HS-27A (cell line): ENCODE results near the gene KCNQ1.

Experiments used
- DNase-seq: peaks from one replicate; pipeline ENCODE4 v3.0.0-alpha.2; 2012; ENCODE audit warnings: low read depth, missing footprints

Gene KCNQ1

DNA sequence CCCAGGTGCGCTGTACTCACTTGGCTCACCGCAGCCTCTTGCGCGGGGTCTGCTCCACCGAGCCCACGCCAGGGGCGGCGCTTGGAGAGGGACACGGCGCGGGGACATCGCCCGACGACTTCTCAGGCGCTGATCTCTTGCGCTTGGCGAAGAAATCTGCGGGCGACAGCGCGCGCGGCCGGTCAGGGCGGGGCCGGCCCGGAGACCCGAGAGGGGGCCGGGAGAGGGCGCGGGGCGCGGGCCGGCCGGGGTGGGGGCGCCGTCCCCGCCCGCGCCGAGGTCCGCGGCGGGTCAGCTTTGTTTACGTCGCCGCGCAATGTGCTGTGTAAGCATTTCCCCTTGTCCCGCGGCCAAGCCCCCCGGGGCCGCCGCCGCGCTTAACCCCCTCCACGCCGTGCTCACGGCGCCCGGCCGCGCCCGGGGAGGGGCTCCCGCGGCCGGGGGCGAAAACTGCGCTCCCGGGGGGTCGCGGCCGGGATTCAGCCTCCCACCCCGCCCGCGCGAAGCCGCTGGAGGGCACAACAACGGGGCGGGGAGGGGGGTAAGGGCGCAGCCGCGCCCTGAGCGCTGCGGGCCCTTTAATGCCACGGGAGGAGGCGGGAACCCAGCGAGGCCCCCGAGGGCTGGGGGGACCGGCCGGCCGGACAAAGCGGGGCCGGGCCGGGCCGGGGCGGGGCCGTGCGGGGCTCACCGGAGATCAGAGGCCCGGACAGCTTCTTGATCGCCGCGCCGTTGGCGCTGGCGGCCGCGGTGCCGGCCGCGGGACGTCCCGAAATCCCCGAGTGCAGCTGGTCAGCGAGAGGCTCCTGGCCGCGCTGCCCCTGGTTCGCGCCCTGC is 439.4 kb downstream of the KCNQ1 start:
- DNase-seq, result no peak

DNA sequence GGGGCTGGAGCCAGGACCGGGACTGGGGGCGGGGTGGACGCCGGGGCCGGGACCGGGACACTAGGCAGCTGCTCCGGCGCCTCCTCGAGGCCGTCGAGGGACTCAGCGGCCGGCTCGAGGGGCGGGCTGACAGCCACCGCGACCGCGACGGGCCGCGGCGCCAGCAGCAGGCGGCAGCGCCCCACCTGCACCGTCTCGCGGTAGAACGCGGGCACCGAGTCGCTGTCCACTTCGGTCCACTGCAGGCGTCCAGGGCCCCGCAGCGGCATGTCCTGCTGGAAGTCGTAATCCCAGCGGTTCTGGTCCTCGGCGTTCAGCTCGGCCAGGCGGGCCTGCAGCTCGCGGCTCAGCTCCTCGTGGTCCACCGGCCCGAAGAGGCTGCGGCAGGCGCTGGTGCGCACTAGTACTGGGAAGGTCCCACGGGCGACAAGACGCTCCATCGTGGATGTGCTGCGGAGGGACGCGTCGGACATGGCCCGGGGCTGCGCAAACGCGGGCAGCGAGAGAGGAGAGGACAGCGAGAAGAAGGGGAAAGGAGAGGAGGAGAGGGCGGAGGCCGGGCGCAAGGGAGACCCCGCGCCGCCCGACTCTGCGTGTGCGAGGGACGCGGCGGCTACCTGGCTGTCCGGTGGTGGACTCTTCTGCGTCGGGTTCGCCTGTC is 440.3 kb downstream of the KCNQ1 start:
- no peak for DNase-seq

DNA sequence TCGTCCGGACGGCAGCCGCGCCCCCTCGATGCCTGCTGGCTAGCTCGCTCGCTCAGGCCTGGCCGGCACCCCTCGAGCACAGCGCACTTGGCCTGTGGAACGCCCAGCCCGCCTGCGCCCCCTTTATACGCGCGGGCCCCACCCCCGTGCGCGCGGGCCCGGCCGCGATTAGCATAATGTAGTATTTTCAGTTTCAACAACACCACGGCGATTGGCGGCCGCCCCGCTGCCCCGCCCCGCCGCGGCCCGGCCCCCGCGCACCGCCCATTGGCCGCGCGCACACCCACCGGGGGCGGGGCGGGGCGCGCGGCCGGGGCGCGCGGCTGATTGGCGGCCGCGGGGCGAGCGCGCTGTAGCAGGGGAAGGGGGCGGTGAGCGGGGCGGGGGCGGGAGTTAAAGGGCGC is 440.9 kb downstream of the KCNQ1 start, which contains the start of gene CDKN1C:
Gene CDKN1C, minus strand, starts transcription at position 98 of the 404 bp plus-strand sequence. CDS start 319 bp downstream, outside the sequence.
- DNase-seq, result no peak

DNA sequence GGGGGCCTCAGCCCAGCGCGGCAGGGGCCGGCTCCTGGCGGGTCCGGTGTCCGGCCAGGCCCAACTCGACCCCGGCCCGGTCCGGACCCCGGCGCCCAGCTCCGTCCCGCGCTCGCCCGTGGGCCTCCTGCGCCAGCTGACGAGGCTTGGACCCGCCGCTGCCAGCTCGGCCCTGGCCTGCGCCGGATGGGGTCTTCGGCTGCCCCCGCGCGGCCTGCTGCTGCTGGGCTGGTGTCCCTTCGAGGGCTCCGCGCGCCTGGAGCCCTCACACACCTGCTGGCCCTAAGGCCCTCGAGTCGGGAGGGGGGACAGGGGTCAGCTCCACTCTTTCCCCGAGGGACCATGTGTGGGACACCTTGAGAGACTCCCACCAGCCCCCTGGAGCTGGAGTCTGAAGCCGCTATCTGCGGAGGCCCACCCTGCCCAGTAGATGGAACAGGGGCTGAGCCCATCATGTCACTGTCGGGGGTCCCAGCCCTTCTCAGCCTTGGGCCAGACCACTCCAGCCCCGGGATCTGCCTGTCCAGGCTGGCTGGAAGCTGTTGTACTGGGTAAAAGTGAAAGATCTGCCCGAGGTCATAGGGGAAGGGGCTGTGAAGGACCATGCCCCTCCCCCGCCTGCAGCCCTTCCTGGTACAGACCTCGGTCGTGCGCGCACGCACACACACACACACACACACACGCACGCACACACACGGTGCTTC is 441.5 kb downstream of the KCNQ1 start:
- DNase-seq, result no peak

DNA sequence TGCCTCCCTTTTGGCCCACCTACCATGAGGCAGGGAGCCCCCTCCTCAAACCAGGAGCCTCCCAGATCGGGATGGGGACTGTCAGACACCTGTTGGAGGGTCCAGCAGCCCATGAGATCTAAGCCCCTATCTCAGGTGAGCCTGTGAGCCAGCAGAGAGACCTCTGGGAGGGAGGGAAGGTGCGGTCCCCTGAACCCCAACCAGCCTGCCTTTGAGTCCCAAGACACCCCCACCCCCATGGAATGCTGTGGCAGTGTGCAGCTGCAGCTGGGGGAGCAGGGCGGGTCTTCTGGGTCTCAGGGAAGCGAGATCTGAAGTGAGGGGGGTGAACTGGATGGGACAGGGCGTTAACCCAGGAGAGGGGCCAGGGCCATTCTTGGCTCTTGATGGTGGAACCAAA is 442.1 kb downstream of the KCNQ1 start:
- no peak for DNase-seq

DNA sequence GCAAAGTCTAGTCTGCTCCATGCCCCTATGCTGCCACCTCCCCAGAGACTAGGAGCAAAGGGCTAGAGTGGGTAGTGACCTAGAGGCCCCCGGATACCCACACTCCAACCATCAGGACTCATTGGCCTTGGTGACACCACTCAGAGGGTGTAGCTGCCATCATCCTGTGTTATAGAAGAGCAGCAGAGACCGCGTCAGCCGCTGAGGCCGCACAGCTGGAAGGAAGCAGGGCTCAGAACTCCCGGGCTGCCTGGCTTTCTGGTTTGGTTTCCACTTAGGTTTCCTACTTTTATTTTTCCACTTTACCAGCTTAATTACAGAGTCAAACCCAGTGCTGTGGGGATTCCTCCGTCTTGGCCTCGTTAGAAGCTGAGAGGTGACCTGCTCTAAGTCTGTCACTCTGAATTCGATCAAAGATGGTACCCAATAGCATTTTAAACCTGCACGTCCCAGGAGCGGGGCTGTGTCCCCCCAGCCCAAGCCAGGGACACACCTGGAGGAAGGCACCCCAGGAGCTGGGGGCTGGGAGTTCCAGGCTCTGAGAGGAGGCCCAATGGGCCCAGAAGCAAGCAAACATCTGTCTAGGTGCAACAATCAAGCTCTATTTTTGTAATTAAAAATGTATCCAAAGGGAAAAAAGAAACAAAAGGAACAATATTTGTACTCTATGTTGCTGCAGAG is 442.8 kb downstream of the KCNQ1 start:
- no peak for DNase-seq

DNA sequence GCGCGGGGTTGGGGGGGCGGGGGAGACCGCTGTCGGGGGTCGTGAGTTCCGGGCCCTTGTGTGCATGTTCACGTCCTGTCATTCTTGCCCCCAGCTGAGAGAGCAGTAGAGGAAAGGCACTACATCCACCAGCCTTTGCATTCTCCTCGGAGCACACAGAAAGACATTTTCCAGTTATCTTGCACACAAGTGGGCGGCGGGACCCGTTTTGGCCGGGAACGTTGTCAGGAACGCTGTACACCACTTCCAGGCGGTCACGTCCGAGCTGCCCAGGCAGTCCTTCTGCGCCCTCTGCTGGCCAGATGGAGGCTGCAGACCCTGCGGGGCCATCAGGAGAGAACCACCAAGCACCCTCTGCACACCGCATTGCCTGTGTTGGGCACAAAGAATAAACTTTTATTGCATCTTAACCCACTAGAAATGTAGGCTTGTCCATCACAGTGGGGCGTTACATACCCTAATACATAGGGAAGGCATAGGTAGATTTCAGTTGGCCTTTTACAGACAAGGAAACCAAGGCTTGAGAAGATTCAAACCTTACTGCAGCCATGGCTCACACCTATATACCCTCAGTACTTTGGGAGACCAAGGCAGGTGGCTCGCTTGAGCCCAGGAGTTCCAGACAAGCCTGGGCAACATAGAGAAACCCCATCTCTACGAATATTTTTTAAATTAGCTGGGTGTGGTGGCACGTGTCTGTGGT is 443.6 kb downstream of the KCNQ1 start:
- DNase-seq, result peak; percentile 42

DNA sequence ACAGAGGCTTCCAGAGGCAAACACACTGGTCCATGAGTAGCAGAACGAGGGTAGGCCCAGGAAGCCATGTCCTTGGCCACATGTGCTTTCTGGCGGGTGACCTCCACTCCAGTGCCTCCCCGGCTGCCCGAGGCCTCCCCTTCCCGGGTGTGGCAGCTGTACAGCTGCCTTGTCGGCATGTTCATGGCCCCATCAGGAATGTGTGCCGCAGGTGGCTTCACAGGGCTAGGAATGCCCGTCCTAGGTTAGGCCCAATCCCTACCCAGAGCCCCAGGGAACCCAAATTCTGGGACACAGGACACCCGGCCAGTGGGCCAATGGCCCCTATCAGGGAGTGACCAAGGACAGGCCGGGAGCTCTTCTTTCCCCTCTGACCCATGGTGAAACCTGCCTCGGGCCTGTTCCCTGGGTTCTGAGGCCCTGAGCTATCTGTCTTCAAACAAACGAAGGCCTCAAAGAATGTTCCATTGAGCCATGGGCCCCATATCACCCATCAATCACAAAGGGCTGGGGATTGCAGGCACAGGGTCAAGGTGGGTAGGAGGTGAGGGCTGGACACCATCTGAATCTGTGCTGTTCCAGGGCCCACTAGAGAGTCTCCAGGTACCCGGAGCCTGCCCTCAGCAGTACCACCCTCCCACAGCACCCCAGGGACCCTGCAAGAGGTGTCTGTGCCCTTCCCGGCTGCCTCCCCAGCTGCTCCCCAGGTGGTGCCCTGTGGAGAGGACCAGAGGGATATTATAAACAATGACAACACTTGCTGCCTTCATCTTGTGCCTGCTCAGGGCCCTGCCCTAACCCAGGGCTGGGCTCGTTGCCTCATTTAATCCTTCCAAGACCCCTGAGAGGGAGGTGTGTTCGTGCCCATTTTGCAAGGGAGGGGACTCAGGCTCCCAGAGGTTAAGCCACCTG is 444.8 kb downstream of the KCNQ1 start:
- no peak for DNase-seq

DNA sequence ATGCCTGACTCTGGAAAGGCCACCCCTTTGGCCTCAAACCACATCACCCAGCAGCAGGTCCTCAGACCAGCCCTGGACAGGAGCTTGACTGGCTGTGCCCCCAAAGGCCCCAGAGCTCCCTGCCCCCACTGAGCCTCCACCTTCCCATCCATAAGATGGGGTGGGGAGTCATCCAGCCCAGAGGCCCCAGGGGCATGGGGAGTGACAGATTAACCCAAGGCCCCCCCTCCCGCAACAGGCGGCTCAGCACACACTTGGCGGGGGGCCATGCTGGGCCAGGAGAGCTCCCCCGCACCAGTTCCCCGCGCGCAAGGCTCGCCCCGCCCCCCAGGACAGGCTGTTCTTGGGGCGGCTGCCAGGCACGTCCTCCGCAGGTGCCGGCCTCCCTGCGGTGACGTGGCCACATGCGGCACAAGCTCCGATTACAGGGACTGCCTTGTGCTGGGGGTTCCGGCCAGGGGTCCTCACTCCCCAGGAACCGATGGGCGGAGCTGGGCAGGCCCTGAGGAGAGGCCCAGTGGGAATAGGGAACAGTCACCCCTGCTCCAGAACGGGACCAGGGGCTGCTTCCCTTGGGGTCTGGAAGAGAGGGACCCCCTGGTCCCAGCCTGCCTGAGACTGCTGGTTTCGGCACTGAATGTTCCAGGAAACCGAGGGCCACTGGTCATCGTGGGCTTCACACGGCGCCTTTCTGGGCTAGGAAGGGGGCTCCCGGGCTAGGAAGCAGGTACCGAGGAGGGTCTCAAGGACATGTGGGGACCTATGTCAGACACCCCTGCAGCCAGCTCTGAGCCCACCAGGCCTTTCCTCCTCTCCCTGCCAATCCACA is 445.9 kb downstream of the KCNQ1 start:
- DNase-seq, result no peak

DNA sequence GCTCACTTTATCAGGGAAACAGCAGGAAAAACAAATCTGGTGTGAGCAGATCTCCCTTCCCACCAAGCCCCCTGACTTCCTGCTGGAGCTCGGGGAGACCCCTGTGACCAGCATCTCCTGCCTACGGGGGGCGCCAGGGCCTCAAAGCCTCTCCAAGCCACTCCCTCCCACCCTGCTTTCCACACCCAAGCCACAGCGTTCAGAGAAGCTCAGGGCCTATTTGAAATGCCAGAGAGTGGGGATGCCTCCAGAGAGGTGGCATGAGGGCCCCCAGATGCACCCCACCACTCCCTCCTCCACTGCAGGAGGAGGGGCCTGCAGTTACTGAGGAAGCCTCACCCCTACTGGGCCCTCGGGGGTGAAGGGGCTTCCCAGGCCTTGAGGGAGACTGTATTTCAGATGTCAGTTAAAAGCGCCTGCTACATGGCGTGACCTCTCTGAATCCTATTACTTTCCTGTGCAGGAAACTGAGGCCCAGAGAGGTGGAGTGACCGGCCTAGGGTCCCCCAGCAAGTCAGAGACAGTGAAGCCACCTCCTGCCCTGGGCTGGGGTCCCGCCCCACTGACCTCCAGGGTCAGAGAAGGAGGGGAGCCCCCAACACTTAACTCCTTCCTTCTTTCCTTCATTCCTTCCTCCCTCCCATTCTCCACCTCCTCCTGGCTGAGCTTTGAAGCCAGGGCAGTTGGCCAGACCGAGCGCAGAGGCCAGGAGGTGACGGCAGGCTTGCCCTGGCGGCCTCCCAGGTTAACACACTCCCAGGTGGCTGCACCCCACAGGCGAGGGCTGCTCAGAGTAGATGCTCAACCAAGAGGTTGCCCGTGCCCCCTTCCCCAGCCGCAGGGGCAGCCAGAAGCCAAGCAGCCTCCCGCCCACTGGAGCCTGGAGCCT is 446.8 kb downstream of the KCNQ1 start:
- no peak for DNase-seq

DNA sequence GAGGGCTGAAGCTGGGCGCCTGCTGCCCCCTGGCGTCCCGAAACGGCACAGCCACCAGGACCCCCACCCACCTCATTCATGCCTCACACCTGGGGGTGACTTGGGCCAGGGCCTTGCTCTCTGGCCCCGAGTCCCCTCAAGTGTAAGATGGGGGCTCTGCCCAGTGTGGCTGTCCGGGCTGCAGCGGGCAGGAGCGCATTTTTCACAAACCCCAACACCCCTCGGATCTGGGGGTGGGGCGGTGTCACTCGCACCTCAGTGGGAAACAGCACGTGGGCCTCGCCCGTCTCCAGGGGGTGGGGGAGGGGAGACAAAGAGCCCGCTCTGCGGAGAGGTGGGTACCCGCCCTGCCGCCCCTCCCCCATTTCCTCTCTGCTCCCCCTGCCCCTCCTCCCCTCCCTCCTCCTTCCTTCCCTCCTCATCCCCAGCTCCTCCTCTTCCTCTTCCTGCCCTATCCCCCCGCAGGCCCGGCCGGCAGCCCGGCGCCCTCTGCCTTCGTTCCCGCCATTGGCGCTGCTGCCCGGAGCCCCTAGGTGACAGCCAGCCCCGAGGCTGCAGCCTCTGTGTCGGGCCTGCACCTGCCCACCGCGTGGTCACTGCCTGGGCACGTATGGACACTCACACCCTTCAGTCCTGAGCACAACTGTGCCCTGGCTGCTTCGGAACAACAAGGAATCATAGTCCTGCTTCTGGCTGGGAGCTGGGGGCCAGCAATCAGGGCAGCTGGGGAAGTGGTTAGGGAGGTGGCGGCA is 447.6 kb downstream of the KCNQ1 start:
- peak; percentile 55 for DNase-seq

DNA sequence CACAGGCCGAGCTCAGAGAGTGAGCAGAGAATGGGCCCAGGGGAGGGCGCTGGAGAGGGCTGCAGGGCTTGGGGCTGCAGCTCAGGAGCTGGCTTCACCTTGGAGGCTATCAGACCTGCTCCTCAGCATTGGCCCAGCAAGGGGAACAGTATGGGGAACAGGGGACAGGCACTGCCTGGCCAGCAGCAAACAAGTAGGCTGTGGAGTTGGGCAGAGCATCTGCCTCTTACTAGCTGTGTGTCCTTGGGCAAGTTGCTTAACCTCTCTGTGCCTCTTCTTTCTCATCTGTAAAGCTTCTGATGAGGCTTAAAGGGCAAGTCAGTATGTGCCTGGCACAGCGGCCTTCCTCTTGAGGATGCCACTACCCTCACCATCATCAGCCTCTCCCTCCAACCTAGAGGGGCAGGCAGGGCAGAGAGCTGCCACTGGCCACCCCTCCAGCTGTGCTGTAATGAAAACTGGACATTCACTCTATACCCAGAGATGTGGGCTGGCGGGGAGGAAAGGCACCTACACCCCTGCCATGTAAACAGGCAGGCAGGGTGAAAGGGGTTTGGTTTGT is 448.2 kb downstream of the KCNQ1 start:
- DNase-seq, result no peak

DNA sequence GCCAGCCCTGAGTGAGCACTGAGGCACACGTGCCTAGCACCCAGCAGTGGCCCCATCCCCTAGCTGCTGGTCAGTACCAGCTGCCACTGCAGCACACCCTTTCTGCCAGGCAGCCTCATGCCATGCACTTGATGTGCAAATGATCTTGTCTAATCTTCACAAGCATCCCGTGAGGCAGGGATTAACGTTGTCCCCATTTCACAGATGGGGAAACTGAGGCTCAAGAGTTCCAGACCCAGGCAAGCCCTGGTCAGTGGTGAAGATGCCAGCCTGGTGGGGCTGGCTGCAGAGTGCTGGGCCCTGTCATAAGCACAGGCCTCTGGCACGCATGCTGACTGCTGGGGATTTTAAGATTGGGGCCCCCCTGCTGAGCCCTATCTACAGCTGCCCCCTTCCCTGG is 449.1 kb downstream of the KCNQ1 start:
- DNase-seq, result no peak

DNA sequence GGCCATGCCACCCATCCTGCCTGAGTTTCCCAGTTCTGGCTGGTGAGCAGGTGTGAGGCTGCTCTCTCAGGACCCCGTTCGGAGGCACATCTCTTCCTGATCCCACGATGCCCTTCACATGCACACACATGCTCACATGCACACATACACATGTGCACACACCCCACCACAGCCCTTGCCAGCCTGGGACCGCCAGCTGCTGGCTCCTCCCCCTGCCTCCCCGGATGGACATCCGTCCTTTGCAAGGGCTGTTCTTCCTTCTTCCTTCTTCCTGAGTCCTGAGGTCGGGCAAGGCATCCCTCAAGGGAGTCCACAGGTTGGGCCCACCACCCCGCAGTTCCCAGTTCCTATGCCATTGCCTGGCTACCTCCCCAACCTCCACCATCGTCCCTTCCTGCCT is 451.2 kb downstream of the KCNQ1 start:
- no peak for DNase-seq

DNA sequence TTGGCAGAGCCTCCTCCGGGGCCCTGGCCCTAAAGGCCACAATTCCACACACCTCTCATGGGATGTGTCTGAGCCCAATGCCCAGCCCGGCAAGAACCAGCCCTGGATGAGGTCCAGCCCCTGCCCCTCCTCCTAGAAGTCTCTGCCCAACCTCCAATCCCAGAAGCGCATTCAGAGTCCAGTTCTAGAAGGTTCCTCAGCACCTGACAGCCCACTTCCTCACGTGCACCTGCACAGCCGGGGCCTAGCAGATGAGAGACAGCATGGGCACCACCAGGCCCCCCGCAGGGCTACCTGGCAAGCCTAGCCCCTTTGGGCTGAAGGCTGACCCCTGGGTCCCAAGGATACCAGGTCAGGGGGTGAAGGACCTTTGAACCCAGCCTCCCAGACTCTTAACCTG is 452.2 kb downstream of the KCNQ1 start:
- no peak for DNase-seq

DNA sequence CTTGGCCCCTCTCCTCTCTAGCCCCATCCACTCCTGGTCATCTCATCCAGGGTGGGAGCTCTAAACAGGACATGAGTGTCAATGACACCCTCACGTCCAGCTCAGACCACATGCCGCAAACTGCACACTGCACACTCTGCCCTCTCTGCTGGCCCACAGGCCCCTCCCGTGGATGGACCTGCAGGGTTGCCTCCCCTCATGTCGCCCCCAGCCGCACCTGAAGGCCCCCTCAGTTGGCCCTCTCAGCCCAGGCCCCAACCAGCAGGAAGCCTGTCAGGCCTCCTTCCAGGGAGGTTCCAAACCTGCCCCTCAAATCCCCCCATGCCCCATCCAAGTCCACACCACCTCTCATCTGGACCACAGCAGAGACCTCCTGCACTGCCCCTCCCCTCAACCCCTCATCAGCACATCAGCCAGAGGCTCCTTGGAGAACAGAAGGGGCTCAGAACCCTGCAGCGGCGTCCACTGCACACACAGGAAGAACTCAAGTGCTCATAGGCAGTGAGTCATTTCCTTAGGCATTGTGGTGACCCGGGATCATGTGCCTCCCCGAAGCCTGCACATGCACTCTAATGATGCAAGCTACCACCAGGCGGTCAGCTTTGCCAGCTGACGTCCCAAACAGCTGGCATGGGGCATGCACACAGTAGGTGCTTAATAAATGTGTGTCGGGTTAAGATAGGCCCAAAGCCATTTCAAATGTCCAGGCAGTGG is 453.7 kb downstream of the KCNQ1 start:
- DNase-seq, result peak; percentile 77
